Neural progenitor cell (in vitro differentiated cells): ENCODE measurements around the gene FBXL13.
"Not testable (repeated sequence)": the region's sequence is repeated elsewhere in the genome, so short reads cannot be mapped to it uniquely, and the experiment has no call there.

Experiments used
- CTCF ChIP-seq: fragments of 200-600 bp; sonication (generic); IDR thresholded peaks from 2 replicates; pipeline ENCODE4 v1.5.1; 2017; ENCODE audit warnings: antibody characterized with exemption, mild to moderate bottlenecking
- EZH2 ChIP-seq: fragments of 200-600 bp; sonication (generic); IDR thresholded peaks from 2 replicates; pipeline ENCODE4 v1.6.1; 2017; ENCODE audit warnings: antibody characterized with exemption, mild to moderate bottlenecking, moderate library complexity

GRCh38 chr7:103041815-103042214, 32.8 kb downstream of the FBXL13 start:
- TF ChIP-seq CTCF, EZH2: not testable (repeated sequence)
